PC-9 (cell line): ENCODE data around the gene TAS2R41.

ENCODE experiments used
- CTCF ChIP-seq: fragments of 200-600 bp; sonication (generic); conservative IDR thresholded peaks from 2 replicates; pipeline ENCODE4 v1.6.1; 2017; ENCODE audit warnings: mixed run types, antibody characterized with exemption, mild to moderate bottlenecking, moderate library complexity
- EZH2 ChIP-seq: fragments of 200-600 bp; sonication (generic); IDR thresholded peaks from 2 replicates; pipeline ENCODE4 v1.8.0; 2017; ENCODE audit warnings: antibody characterized with exemption, low read depth

- TF ChIP-seq CTCF (no peak), EZH2 (no peak)
Measured at GRCh38 chr7:143458681-143459080, 19.0 kb upstream of the TAS2R41 start.
